Lower leg skin (tissue), 3 donors: Measurements from ENCODE around the gene CCDC70.

Experiments used
- CTCF ChIP-seq, 3 donors: fragments of 450-650 bp; IDR thresholded peaks; one replicate each; pipeline ENCODE4 v1.5.1; 2016; ENCODE audit warnings: antibody characterized with exemption in 3 of 3, mild to moderate bottlenecking in 3 of 3, moderate library complexity in 2 of 3
- POLR2A ChIP-seq, 2 donors: fragments of 450-650 bp; IDR thresholded peaks; one replicate each; pipeline ENCODE4 v1.6.1; 2016 to 2017; ENCODE audit warnings: antibody characterized with exemption in 2 of 2, mild to moderate bottlenecking in 1 of 2, moderate library complexity in 1 of 2

GRCh38 chr13:51905787-51906186 is 44.0 kb downstream of the CCDC70 start:
- TF ChIP-seq POLR2A (IDR thresholded peaks at IDR 0.05): no peak
- TF ChIP-seq CTCF (IDR thresholded peaks at IDR 0.05): no peak
